ENCODE measurements around the gene LRIG2. TPM values are rescaled to one million over a fixed set of nuclear protein-coding genes. Genes with fewer than 3 reads are reported as not detected.

The LRIG2 gene
- total and polyA plus RNA-seq, 2 experiments from 2014 or later = 10.0 to 40.4 TPM

DNA sequence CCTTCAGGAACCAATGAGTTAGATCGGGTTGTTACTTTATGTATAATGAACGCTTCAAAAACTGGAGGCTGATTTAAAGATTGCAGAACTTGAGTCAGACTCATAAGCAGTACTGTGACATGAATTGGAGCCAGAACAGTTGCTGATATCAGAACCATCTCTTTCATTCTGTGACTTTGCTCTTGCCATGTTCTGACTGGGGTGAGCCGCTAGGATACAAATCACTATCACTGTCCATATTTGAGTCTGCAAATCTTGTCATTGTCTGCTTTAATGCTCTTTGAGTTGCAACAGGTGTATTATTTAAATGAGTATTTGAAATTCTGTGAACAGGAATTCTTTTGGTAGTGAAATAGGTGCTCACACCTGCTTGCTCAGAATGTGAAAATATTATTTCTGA lies 52.5 kb downstream of the LRIG2 start:
- no peak for ATAC-seq
- no peaks in the 10 kb centered on the region for H3K9me2 ChIP-seq (ENCODE audit: insufficient read depth)
- Mint-ChIP-seq H3K9me3 (no peaks in the 10 kb centered on the region), H3K4me3 (no peak overlapping the region), H3K4me1 (peaks cover 11% of the 10 kb centered on the region; the same call in 2 of the 3 replicates), H3K27me3 (ENCODE audit: insufficient read depth, low read depth, poor library complexity) (no peaks in the 10 kb centered on the region), H3K27ac (no peak overlapping the region), H3K36me3 (ENCODE audit: low read depth) (peaks cover 64% of the 10 kb centered on the region)
- peaks cover 8% of the 10 kb centered on the region for H3F3A ChIP-seq (replicated peaks; ENCODE audit: low read depth)
- H3K4me1 ChIP-seq (ENCODE audit: insufficient read depth) = peaks cover 6% of the 10 kb centered on the region
- DNase-seq (ENCODE audit: low spot score) = no peak
- H3K36me3 ChIP-seq (ENCODE audit: insufficient read depth) = peaks cover 35% of the 10 kb centered on the region
- no peak overlapping the region for H3K27ac ChIP-seq (ENCODE audit: low read depth)
- peaks cover 20% of the 10 kb centered on the region for H4K20me1 ChIP-seq (replicated peaks; ENCODE audit: insufficient read depth)
- no peaks in the 10 kb centered on the region for H3K27me3 ChIP-seq (ENCODE audit: insufficient read depth)
- no peak overlapping the region for H3K4me2 ChIP-seq
- H3K79me2 ChIP-seq (replicated peaks; ENCODE audit: insufficient read depth) = 0 out of 2 replicates have a peak, but pooled peaks cover 5% of the 10 kb centered on the region
- TF ChIP-seq STAT1 (IDR thresholded peaks at IDR 0.05; ENCODE audit: unreplicated experiment) (no peak), ZNF114 (CRISPR knock-in tag; IDR thresholded peaks at IDR 0.05) (no peak), JUNB (IDR thresholded peaks at IDR 0.05; ENCODE audit: unreplicated experiment) (no peak), CREB1 (CRISPR knock-in tag; IDR thresholded peaks at IDR 0.05; ENCODE audit: low read depth) (no peak), POLR2AphosphoS5 (IDR thresholded peaks at IDR 0.05; ENCODE audit: low read depth) (no peak), EZH2phosphoT487 (IDR thresholded peaks at IDR 0.05; ENCODE audit: unreplicated experiment) (no peak), ZNF331 (CRISPR knock-in tag; IDR thresholded peaks at IDR 0.05; ENCODE audit: low read depth) (no peak), NANOG (IDR thresholded peaks at IDR 0.05; ENCODE audit: borderline replicate concordance) (no peak), EZH2 (IDR thresholded peaks at IDR 0.05; ENCODE audit: low read depth, unreplicated experiment) (no peak)
- TF ChIP-seq, protein P1, sequence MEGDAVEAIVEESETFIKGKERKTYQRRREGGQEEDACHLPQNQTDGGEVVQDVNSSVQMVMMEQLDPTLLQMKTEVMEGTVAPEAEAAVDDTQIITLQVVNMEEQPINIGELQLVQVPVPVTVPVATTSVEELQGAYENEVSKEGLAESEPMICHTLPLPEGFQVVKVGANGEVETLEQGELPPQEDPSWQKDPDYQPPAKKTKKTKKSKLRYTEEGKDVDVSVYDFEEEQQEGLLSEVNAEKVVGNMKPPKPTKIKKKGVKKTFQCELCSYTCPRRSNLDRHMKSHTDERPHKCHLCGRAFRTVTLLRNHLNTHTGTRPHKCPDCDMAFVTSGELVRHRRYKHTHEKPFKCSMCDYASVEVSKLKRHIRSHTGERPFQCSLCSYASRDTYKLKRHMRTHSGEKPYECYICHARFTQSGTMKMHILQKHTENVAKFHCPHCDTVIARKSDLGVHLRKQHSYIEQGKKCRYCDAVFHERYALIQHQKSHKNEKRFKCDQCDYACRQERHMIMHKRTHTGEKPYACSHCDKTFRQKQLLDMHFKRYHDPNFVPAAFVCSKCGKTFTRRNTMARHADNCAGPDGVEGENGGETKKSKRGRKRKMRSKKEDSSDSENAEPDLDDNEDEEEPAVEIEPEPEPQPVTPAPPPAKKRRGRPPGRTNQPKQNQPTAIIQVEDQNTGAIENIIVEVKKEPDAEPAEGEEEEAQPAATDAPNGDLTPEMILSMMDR (conservative IDR thresholded peaks at IDR 0.05; ENCODE audit: low read depth in 2 of 2) = no peak
- TF ChIP-seq, protein P2, sequence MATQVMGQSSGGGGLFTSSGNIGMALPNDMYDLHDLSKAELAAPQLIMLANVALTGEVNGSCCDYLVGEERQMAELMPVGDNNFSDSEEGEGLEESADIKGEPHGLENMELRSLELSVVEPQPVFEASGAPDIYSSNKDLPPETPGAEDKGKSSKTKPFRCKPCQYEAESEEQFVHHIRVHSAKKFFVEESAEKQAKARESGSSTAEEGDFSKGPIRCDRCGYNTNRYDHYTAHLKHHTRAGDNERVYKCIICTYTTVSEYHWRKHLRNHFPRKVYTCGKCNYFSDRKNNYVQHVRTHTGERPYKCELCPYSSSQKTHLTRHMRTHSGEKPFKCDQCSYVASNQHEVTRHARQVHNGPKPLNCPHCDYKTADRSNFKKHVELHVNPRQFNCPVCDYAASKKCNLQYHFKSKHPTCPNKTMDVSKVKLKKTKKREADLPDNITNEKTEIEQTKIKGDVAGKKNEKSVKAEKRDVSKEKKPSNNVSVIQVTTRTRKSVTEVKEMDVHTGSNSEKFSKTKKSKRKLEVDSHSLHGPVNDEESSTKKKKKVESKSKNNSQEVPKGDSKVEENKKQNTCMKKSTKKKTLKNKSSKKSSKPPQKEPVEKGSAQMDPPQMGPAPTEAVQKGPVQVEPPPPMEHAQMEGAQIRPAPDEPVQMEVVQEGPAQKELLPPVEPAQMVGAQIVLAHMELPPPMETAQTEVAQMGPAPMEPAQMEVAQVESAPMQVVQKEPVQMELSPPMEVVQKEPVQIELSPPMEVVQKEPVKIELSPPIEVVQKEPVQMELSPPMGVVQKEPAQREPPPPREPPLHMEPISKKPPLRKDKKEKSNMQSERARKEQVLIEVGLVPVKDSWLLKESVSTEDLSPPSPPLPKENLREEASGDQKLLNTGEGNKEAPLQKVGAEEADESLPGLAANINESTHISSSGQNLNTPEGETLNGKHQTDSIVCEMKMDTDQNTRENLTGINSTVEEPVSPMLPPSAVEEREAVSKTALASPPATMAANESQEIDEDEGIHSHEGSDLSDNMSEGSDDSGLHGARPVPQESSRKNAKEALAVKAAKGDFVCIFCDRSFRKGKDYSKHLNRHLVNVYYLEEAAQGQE (IDR thresholded peaks at IDR 0.05; ENCODE audit: unreplicated experiment) = no peak
- TF ChIP-seq, protein P3, sequence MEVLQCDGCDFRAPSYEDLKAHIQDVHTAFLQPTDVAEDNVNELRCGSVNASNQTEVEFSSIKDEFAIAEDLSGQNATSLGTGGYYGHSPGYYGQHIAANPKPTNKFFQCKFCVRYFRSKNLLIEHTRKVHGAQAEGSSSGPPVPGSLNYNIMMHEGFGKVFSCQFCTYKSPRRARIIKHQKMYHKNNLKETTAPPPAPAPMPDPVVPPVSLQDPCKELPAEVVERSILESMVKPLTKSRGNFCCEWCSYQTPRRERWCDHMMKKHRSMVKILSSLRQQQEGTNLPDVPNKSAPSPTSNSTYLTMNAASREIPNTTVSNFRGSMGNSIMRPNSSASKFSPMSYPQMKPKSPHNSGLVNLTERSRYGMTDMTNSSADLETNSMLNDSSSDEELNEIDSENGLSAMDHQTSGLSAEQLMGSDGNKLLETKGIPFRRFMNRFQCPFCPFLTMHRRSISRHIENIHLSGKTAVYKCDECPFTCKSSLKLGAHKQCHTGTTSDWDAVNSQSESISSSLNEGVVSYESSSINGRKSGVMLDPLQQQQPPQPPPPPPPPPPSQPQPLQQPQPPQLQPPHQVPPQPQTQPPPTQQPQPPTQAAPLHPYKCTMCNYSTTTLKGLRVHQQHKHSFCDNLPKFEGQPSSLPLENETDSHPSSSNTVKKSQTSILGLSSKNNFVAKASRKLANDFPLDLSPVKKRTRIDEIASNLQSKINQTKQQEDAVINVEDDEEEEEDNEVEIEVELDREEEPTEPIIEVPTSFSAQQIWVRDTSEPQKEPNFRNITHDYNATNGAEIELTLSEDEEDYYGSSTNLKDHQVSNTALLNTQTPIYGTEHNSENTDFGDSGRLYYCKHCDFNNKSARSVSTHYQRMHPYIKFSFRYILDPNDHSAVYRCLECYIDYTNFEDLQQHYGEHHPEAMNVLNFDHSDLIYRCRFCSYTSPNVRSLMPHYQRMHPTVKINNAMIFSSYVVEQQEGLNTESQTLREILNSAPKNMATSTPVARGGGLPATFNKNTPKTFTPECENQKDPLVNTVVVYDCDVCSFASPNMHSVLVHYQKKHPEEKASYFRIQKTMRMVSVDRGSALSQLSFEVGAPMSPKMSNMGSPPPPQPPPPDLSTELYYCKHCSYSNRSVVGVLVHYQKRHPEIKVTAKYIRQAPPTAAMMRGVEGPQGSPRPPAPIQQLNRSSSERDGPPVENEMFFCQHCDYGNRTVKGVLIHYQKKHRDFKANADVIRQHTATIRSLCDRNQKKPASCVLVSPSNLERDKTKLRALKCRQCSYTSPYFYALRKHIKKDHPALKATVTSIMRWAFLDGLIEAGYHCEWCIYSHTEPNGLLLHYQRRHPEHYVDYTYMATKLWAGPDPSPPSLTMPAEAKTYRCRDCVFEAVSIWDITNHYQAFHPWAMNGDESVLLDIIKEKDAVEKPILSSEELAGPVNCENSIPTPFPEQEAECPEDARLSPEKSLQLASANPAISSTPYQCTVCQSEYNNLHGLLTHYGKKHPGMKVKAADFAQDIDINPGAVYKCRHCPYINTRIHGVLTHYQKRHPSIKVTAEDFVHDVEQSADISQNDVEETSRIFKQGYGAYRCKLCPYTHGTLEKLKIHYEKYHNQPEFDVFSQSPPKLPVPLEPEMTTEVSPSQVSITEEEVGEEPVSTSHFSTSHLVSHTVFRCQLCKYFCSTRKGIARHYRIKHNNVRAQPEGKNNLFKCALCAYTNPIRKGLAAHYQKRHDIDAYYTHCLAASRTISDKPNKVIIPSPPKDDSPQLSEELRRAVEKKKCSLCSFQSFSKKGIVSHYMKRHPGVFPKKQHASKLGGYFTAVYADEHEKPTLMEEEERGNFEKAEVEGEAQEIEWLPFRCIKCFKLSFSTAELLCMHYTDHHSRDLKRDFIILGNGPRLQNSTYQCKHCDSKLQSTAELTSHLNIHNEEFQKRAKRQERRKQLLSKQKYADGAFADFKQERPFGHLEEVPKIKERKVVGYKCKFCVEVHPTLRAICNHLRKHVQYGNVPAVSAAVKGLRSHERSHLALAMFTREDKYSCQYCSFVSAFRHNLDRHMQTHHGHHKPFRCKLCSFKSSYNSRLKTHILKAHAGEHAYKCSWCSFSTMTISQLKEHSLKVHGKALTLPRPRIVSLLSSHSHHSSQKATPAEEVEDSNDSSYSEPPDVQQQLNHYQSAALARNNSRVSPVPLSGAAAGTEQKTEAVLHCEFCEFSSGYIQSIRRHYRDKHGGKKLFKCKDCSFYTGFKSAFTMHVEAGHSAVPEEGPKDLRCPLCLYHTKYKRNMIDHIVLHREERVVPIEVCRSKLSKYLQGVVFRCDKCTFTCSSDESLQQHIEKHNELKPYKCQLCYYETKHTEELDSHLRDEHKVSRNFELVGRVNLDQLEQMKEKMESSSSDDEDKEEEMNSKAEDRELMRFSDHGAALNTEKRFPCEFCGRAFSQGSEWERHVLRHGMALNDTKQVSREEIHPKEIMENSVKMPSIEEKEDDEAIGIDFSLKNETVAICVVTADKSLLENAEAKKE (CRISPR knock-in tag; IDR thresholded peaks at IDR 0.05) = no peak
- TF ChIP-seq, protein P4, sequence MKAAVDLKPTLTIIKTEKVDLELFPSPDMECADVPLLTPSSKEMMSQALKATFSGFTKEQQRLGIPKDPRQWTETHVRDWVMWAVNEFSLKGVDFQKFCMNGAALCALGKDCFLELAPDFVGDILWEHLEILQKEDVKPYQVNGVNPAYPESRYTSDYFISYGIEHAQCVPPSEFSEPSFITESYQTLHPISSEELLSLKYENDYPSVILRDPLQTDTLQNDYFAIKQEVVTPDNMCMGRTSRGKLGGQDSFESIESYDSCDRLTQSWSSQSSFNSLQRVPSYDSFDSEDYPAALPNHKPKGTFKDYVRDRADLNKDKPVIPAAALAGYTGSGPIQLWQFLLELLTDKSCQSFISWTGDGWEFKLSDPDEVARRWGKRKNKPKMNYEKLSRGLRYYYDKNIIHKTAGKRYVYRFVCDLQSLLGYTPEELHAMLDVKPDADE (IDR thresholded peaks at IDR 0.05) = no peak
- no peak overlapping the region for H2AFZ ChIP-seq
- no peak overlapping the region for H3K4me3 ChIP-seq
